Measurements from ENCODE around the gene AGBL1.

DNA sequence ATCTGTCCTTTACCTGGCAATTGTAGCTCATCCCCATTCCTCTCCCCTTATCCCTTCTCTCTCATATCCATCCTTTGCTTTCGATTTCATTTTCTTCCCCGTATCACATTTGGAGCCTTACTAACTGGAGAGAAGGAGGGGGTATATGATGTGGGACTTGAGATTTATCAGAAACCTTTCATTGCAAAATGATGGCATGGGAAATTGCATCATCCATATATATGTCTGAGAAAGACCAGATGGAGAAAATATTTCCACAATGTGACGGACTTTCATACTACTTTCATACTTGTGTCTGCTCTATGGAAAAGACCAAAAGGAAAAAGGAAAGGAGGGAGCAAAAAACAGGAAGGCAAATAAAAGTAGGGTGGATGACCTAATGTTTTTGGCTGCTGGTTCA is 675.2 kb downstream of the AGBL1 start:
- TF ChIP-seq, protein P1, sequence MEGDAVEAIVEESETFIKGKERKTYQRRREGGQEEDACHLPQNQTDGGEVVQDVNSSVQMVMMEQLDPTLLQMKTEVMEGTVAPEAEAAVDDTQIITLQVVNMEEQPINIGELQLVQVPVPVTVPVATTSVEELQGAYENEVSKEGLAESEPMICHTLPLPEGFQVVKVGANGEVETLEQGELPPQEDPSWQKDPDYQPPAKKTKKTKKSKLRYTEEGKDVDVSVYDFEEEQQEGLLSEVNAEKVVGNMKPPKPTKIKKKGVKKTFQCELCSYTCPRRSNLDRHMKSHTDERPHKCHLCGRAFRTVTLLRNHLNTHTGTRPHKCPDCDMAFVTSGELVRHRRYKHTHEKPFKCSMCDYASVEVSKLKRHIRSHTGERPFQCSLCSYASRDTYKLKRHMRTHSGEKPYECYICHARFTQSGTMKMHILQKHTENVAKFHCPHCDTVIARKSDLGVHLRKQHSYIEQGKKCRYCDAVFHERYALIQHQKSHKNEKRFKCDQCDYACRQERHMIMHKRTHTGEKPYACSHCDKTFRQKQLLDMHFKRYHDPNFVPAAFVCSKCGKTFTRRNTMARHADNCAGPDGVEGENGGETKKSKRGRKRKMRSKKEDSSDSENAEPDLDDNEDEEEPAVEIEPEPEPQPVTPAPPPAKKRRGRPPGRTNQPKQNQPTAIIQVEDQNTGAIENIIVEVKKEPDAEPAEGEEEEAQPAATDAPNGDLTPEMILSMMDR (optimal IDR thresholded peaks at IDR 0.05 in 1 of 3, IDR thresholded peaks at IDR 0.05 in 1 of 3, conservative IDR thresholded peaks at IDR 0.05 in 1 of 3; ENCODE audit: extremely low read depth in 1 of 3, insufficient read depth in 2 of 3, low read length in 3 of 3) = no peak
- no peak for TF ChIP-seq EZH2 (IDR thresholded peaks at IDR 0.05; ENCODE audit: low read length)
